ENCODE data around the gene PHLDA3. TPM values are rescaled to one million over a fixed set of nuclear protein-coding genes. Genes with fewer than 3 reads are reported as not detected.

The PHLDA3 gene
- polyA plus RNA-seq (2013, experiment 1 of 2), result 42.7 TPM
- polyA plus RNA-seq (2013, experiment 2 of 2), result 42.7 TPM

- H3K79me1 ChIP-seq (replicated peaks; ENCODE audit: low read length, poor library complexity, severe bottlenecking), result peaks cover 2% of the 10 kb centered on the region
Observed at GRCh38 chr1:201468844-201469644, at the start of gene PHLDA3. Gene PHLDA3 (minus strand): TSS chr1:201469188. CDS start chr1:201468786, 402 bp downstream.

GRCh38 chr1:201518071-201518470 is 49.1 kb upstream of the PHLDA3 start:
- Histone ChIP-seq H3K4me1 (ENCODE audit: control insufficient read depth, insufficient read depth, low read depth, low read length) (peaks cover 3% of the 10 kb centered on the region), H2BK120ac (ENCODE audit: low read depth, low read length) (no peak overlapping the region), H4K91ac (ENCODE audit: low read length) (no peak overlapping the region), H2BK5ac (ENCODE audit: low read depth, low read length, poor library complexity, severe bottlenecking) (no peak overlapping the region), H3K79me1 (replicated peaks; ENCODE audit: low read length, poor library complexity, severe bottlenecking) (no peaks in the 10 kb centered on the region), H2BK15ac (ENCODE audit: low read depth, poor library complexity, severe bottlenecking) (no peak overlapping the region), H3K36me3 (ENCODE audit: control insufficient read depth in 1 of 2, insufficient read depth in 2 of 2, low read depth in 1 of 2, low read length in 2 of 2) (no peaks in the 10 kb centered on the region), H3K4ac (ENCODE audit: low read depth in 1 of 2, low read length in 2 of 2) (no peak overlapping the region), H3K18ac (ENCODE audit: low read depth in 1 of 2, low read length in 2 of 2) (no peak overlapping the region), H3K23ac (ENCODE audit: low read length in 2 of 2) (no peak overlapping the region), H2AK5ac (ENCODE audit: low read length, severe bottlenecking) (no peak overlapping the region), H2AFZ (ENCODE audit: low read depth, low read length) (no peak overlapping the region), H3K4me3 (ENCODE audit: insufficient read depth in 1 of 2, low read depth in 1 of 2, low read length in 2 of 2) (no peak overlapping the region), H3K9ac (ENCODE audit: low read length) (no peak overlapping the region), H3K14ac (ENCODE audit: low read length in 2 of 2) (no peak overlapping the region), H3K4me2 (ENCODE audit: low read length, poor library complexity, severe bottlenecking) (no peak overlapping the region), H3K27ac (ENCODE audit: low read length, poor library complexity, severe bottlenecking) (no peak overlapping the region), H2BK12ac (ENCODE audit: low read length in 2 of 2) (no peak overlapping the region), H4K8ac (ENCODE audit: low read length) (no peak overlapping the region), H3K27me3 (ENCODE audit: control insufficient read depth in 1 of 2, insufficient read depth in 1 of 2, low read length in 2 of 2) (no peaks in the 10 kb centered on the region), H3K9me3 (ENCODE audit: control insufficient read depth, low read length) (no peaks in the 10 kb centered on the region)
- no peak for DNase-seq
- WGBS, result 90% methylated on average over 3 of the region's 5 CpGs

More at GRCh38 chr1:201468844-201469644, at the start of gene PHLDA3:
- peak within 1 kb of the TSS; percentile 94 to 99 for H3K4me3 ChIP-seq (ENCODE audit: insufficient read depth in 1 of 2, low read depth in 1 of 2, low read length in 2 of 2)
- no peaks in the 10 kb centered on the region for H3K9me3 ChIP-seq (ENCODE audit: control insufficient read depth, low read length)
- 2% methylated on average over 64 of the region's 76 CpGs for WGBS
- H2BK15ac ChIP-seq (ENCODE audit: low read depth, poor library complexity, severe bottlenecking), result peak within 1 kb of the TSS; percentile 97
- H2BK120ac ChIP-seq (ENCODE audit: low read depth, low read length), result peak within 1 kb of the TSS; percentile 96
- peak within 1 kb of the TSS; percentile 99 for H4K91ac ChIP-seq (ENCODE audit: low read length)
- peak within 1 kb of the TSS; percentile 85 for H2BK5ac ChIP-seq (ENCODE audit: low read depth, low read length, poor library complexity, severe bottlenecking)
- H3K23ac ChIP-seq (ENCODE audit: low read length in 2 of 2), result peak within 1 kb of the TSS; percentile 73 to 90
- peak within 1 kb of the TSS; percentile 56 for H2AFZ ChIP-seq (ENCODE audit: low read depth, low read length)
- peak; percentile 94 for DNase-seq
- H3K4me2 ChIP-seq (ENCODE audit: low read length, poor library complexity, severe bottlenecking), result peak within 1 kb of the TSS; percentile 60
- H3K27me3 ChIP-seq (ENCODE audit: control insufficient read depth in 1 of 2, insufficient read depth in 1 of 2, low read length in 2 of 2), result no peaks in the 10 kb centered on the region
- peak within 1 kb of the TSS; percentile 90 for H3K27ac ChIP-seq (ENCODE audit: low read length, poor library complexity, severe bottlenecking)
- H3K9ac ChIP-seq (ENCODE audit: low read length), result peak within 1 kb of the TSS; percentile 97
- peaks cover 22 to 24% of the 10 kb centered on the region in 2 experiments for H3K36me3 ChIP-seq (ENCODE audit: control insufficient read depth in 1 of 2, insufficient read depth in 2 of 2, low read depth in 1 of 2, low read length in 2 of 2)
- peak within 1 kb of the TSS; percentile 92 for H4K8ac ChIP-seq (ENCODE audit: low read length)
- peak within 1 kb of the TSS; percentile 99 to 100 for H3K4ac ChIP-seq (ENCODE audit: low read depth in 1 of 2, low read length in 2 of 2)
- peak within 1 kb of the TSS; percentile 91 to 100 for H2BK12ac ChIP-seq (ENCODE audit: low read length in 2 of 2)
- H2AK5ac ChIP-seq (ENCODE audit: low read length, severe bottlenecking), result peak within 1 kb of the TSS; percentile 60
- peak within 1 kb of the TSS; percentile 97 to 99 for H3K18ac ChIP-seq (ENCODE audit: low read depth in 1 of 2, low read length in 2 of 2)
- peaks cover 23% of the 10 kb centered on the region for H3K4me1 ChIP-seq (ENCODE audit: control insufficient read depth, insufficient read depth, low read depth, low read length)
- H3K14ac ChIP-seq (ENCODE audit: low read length in 2 of 2), result peak within 1 kb of the TSS; percentile 58 to 99

- WGBS, result 75% methylated on average over 7 of the region's 7 CpGs
Observed at GRCh38 chr1:201517631-201518030, 48.6 kb upstream of the PHLDA3 start.

GRCh38 chr1:201516511-201517127 is 47.6 kb upstream of the PHLDA3 start:
- Histone ChIP-seq H3K23ac (ENCODE audit: low read length in 2 of 2) (no peak overlapping the region), H3K27ac (ENCODE audit: low read length, poor library complexity, severe bottlenecking) (no peak overlapping the region), H3K4me1 (ENCODE audit: control insufficient read depth, insufficient read depth, low read depth, low read length) (peaks cover 6% of the 10 kb centered on the region), H2AFZ (ENCODE audit: low read depth, low read length) (no peak overlapping the region), H2AK5ac (ENCODE audit: low read length, severe bottlenecking) (no peak overlapping the region), H3K4me2 (ENCODE audit: low read length, poor library complexity, severe bottlenecking) (no peak overlapping the region), H2BK5ac (ENCODE audit: low read depth, low read length, poor library complexity, severe bottlenecking) (no peak overlapping the region), H3K4ac (ENCODE audit: low read depth in 1 of 2, low read length in 2 of 2) (no peak overlapping the region), H4K91ac (ENCODE audit: low read length) (no peak overlapping the region), H2BK120ac (ENCODE audit: low read depth, low read length) (no peak overlapping the region), H3K18ac (ENCODE audit: low read depth in 1 of 2, low read length in 2 of 2) (no peak overlapping the region), H2BK15ac (ENCODE audit: low read depth, poor library complexity, severe bottlenecking) (no peak overlapping the region), H3K9me3 (ENCODE audit: control insufficient read depth, low read length) (no peaks in the 10 kb centered on the region), H3K4me3 (ENCODE audit: insufficient read depth in 1 of 2, low read depth in 1 of 2, low read length in 2 of 2) (no peak overlapping the region), H2BK12ac (ENCODE audit: low read length in 2 of 2) (no peak overlapping the region), H3K36me3 (ENCODE audit: control insufficient read depth in 1 of 2, insufficient read depth in 2 of 2, low read depth in 1 of 2, low read length in 2 of 2) (no peaks in the 10 kb centered on the region), H3K14ac (ENCODE audit: low read length in 2 of 2) (no peak overlapping the region), H4K8ac (ENCODE audit: low read length) (no peak overlapping the region), H3K79me1 (replicated peaks; ENCODE audit: low read length, poor library complexity, severe bottlenecking) (no peaks in the 10 kb centered on the region), H3K9ac (ENCODE audit: low read length) (no peak overlapping the region), H3K27me3 (ENCODE audit: control insufficient read depth in 1 of 2, insufficient read depth in 1 of 2, low read length in 2 of 2) (no peaks in the 10 kb centered on the region)
- DNase-seq, result no peak
- WGBS, result 96% methylated on average over 1 of the region's 2 CpGs

More at GRCh38 chr1:201517631-201518030, 48.6 kb upstream of the PHLDA3 start:
- H3K27ac ChIP-seq (ENCODE audit: low read length, poor library complexity, severe bottlenecking), result no peak overlapping the region
- no peak overlapping the region for H3K9ac ChIP-seq (ENCODE audit: low read length)
- H2BK15ac ChIP-seq (ENCODE audit: low read depth, poor library complexity, severe bottlenecking), result no peak overlapping the region
- H4K91ac ChIP-seq (ENCODE audit: low read length), result no peak overlapping the region
- H2AK5ac ChIP-seq (ENCODE audit: low read length, severe bottlenecking), result no peak overlapping the region
- DNase-seq, result no peak
- no peak overlapping the region for H2BK5ac ChIP-seq (ENCODE audit: low read depth, low read length, poor library complexity, severe bottlenecking)
- no peaks in the 10 kb centered on the region for H3K36me3 ChIP-seq (ENCODE audit: control insufficient read depth in 1 of 2, insufficient read depth in 2 of 2, low read depth in 1 of 2, low read length in 2 of 2)
- no peak overlapping the region for H3K14ac ChIP-seq (ENCODE audit: low read length in 2 of 2)
- no peaks in the 10 kb centered on the region for H3K9me3 ChIP-seq (ENCODE audit: control insufficient read depth, low read length)
- H2BK120ac ChIP-seq (ENCODE audit: low read depth, low read length), result no peak overlapping the region
- H2AFZ ChIP-seq (ENCODE audit: low read depth, low read length), result no peak overlapping the region
- H3K4me2 ChIP-seq (ENCODE audit: low read length, poor library complexity, severe bottlenecking), result no peak overlapping the region
- H2BK12ac ChIP-seq (ENCODE audit: low read length in 2 of 2), result no peak overlapping the region
- no peak overlapping the region for H3K4ac ChIP-seq (ENCODE audit: low read depth in 1 of 2, low read length in 2 of 2)
- no peaks in the 10 kb centered on the region for H3K27me3 ChIP-seq (ENCODE audit: control insufficient read depth in 1 of 2, insufficient read depth in 1 of 2, low read length in 2 of 2)
- no peak overlapping the region for H3K18ac ChIP-seq (ENCODE audit: low read depth in 1 of 2, low read length in 2 of 2)
- no peaks in the 10 kb centered on the region for H3K79me1 ChIP-seq (replicated peaks; ENCODE audit: low read length, poor library complexity, severe bottlenecking)
- peaks cover 3% of the 10 kb centered on the region for H3K4me1 ChIP-seq (ENCODE audit: control insufficient read depth, insufficient read depth, low read depth, low read length)
- H3K4me3 ChIP-seq (ENCODE audit: insufficient read depth in 1 of 2, low read depth in 1 of 2, low read length in 2 of 2), result no peak overlapping the region
- H4K8ac ChIP-seq (ENCODE audit: low read length), result no peak overlapping the region
- no peak overlapping the region for H3K23ac ChIP-seq (ENCODE audit: low read length in 2 of 2)
